Left lung (tissue), 10 donors: ENCODE data around the gene ZBTB20. TPM values are rescaled to one million over a fixed set of nuclear protein-coding genes. Genes with fewer than 3 reads are reported as not detected.
A peak's percentile ranks its signal among the peaks of the same experiment; 100 is the strongest.

ENCODE experiments used
- ATAC-seq: fragments of 200-7000 bp; cut with Tn5 transposase; one replicate; pipeline ENCODE4 v1.9.1; 2020; ENCODE audit warnings: moderate library complexity
- DNase-seq, 4 donors: peaks; one replicate each; pipeline ENCODE4 v3.0.0-alpha.2; 2013 to 2020
- H3K27ac ChIP-seq, 2 donors: fragments of 200-600 bp; sonication (generic) in 1 of 2; one replicate each; pipeline versions ENCODE4 v1.5.0 to v1.8.0; 2020 to 2021
- H3K27me3 ChIP-seq, 2 donors: fragments of 200-600 bp; sonication (generic) in 1 of 2; one replicate each; pipeline versions ENCODE4 v1.5.0 to v1.8.0; 2020 to 2021
- H3K36me3 ChIP-seq, 2 donors: fragments of 200-600 bp; sonication (generic) in 1 of 2; one replicate each; pipeline versions ENCODE4 v1.5.0 to v1.8.0; 2020 to 2021
- H3K4me1 ChIP-seq, 2 donors: fragments of 200-600 bp; one replicate each; pipeline ENCODE4 v1.8.0; 2021
- H3K4me3 ChIP-seq, 2 donors: fragments of 200-600 bp; sonication (generic) in 1 of 2; one replicate each; pipeline versions ENCODE4 v1.5.0 to v1.8.0; 2020 to 2021; ENCODE audit warnings: mild to moderate bottlenecking in 1 of 2
- H3K9me3 ChIP-seq, 2 donors: fragments of 200-600 bp; sonication (generic) in 1 of 2; one replicate each; pipeline versions ENCODE4 v1.5.0 to v1.8.0; 2020 to 2021
- intact Hi-C, 2 donors: fragments of 100-400 bp; cut with DNase I; formaldehyde crosslinking; loops; one replicate each; pipeline versions ENCODE4 v1.11.2 to v1.14.2; 2022
- polyA plus RNA-seq, 6 donors: library from polyadenylated mRNA; unstranded; fragments of 120-200 nt; gene quantifications; one replicate each; pipeline ENCODE4 v1.2.1, GENCODE V29; 2013; ENCODE audit not compliant: insufficient read length in 6 of 6
- total RNA-seq, 2 donors: library from RNA; stranded (reverse); fragmentation: NEBNext Ultra II Directional; extraction: Animal tissue kit (Norgen Biotek cat#: 25700); gene quantifications; one replicate each; pipeline ENCODE4 v1.2.1, GENCODE V29; 2021
- TF ChIP-seq, protein P1 (sequence below), 2 donors: fragments of 200-600 bp; sonication (generic) in 1 of 2; IDR thresholded peaks; one replicate each; pipeline versions ENCODE4 v1.5.0 to v1.8.0; 2021; ENCODE audit warnings: antibody characterized with exemption in 2 of 2
- donor health status: DM: no; HTN: yes; CAD: no.
- donor health status: DM: no; HTN: no; CAD: no.

The ZBTB20 gene
- total and polyA plus RNA-seq, 8 donors = 1.1 to 63.5 (median 6.0) TPM

- DNase-seq = no peak
- H3K27ac ChIP-seq = no peak overlapping the region
- H3K9me3 ChIP-seq = no peaks in the 10 kb centered on the region
- ATAC-seq = no peak
- no peak overlapping the region for H3K4me3 ChIP-seq
- H3K4me1 ChIP-seq = no peaks in the 10 kb centered on the region
- TF ChIP-seq, protein P1, sequence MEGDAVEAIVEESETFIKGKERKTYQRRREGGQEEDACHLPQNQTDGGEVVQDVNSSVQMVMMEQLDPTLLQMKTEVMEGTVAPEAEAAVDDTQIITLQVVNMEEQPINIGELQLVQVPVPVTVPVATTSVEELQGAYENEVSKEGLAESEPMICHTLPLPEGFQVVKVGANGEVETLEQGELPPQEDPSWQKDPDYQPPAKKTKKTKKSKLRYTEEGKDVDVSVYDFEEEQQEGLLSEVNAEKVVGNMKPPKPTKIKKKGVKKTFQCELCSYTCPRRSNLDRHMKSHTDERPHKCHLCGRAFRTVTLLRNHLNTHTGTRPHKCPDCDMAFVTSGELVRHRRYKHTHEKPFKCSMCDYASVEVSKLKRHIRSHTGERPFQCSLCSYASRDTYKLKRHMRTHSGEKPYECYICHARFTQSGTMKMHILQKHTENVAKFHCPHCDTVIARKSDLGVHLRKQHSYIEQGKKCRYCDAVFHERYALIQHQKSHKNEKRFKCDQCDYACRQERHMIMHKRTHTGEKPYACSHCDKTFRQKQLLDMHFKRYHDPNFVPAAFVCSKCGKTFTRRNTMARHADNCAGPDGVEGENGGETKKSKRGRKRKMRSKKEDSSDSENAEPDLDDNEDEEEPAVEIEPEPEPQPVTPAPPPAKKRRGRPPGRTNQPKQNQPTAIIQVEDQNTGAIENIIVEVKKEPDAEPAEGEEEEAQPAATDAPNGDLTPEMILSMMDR (IDR thresholded peaks at IDR 0.05) = no peak
- intact Hi-C loops = no loop called here
- H3K36me3 ChIP-seq = no peaks in the 10 kb centered on the region
- H3K27me3 ChIP-seq = no peaks in the 10 kb centered on the region
Measured at GRCh38 chr3:115038817-115039216, 108.3 kb downstream of the ZBTB20 start.

GRCh38 chr3:115022835-115023398 lies 124.2 kb downstream of the ZBTB20 start:
- Histone ChIP-seq H3K36me3 (no peaks in the 10 kb centered on the region), H3K4me3 (no peak overlapping the region), H3K27me3 (no peaks in the 10 kb centered on the region), H3K4me1 (peaks cover 5 to 7% of the 10 kb centered on the region in 2 donors), H3K9me3 (no peaks in the 10 kb centered on the region), H3K27ac (no peak overlapping the region)
- TF ChIP-seq, protein P1 (IDR thresholded peaks at IDR 0.05) = no peak
- DNase-seq (no peak), ATAC-seq (peak; percentile 57)
- intact Hi-C loops = no loop called here

GRCh38 chr3:115022199-115022598 lies 124.9 kb downstream of the ZBTB20 start:
- TF ChIP-seq, protein P1 (IDR thresholded peaks at IDR 0.05) = no peak
- ATAC-seq (peak; percentile 35), DNase-seq (peak in 2 of 4 donors; percentile 28 to 50)
- Histone ChIP-seq H3K9me3 (peaks cover 0 to under 1% of the 10 kb centered on the region in 2 donors), H3K4me1 (peaks cover 5 to 7% of the 10 kb centered on the region in 2 donors), H3K4me3 (no peak overlapping the region), H3K27ac (no peak overlapping the region), H3K36me3 (no peaks in the 10 kb centered on the region), H3K27me3 (no peaks in the 10 kb centered on the region)
- intact Hi-C loops = no loop called here

GRCh38 chr3:115021061-115021460 lies 126.0 kb downstream of the ZBTB20 start:
- ATAC-seq = no peak
- H3K27me3 ChIP-seq = no peaks in the 10 kb centered on the region
- H3K36me3 ChIP-seq = no peaks in the 10 kb centered on the region
- intact Hi-C loops = no loop called here
- H3K4me3 ChIP-seq = no peak overlapping the region
- peaks cover 5 to 7% of the 10 kb centered on the region in 2 donors for H3K4me1 ChIP-seq
- no peak for DNase-seq
- peaks cover 0 to 5% of the 10 kb centered on the region in 2 donors for H3K9me3 ChIP-seq
- H3K27ac ChIP-seq = no peak overlapping the region
- TF ChIP-seq, protein P1 (IDR thresholded peaks at IDR 0.05) = no peak

GRCh38 chr3:115019900-115020299 lies 127.2 kb downstream of the ZBTB20 start:
- H3K27me3 ChIP-seq = no peaks in the 10 kb centered on the region
- intact Hi-C loops = no loop called here
- peak in 1 of 4 donors; percentile 16 for DNase-seq
- no peaks in the 10 kb centered on the region for H3K36me3 ChIP-seq
- no peak overlapping the region for H3K27ac ChIP-seq
- H3K4me3 ChIP-seq = no peak overlapping the region
- H3K9me3 ChIP-seq = peaks cover 0 to 11% of the 10 kb centered on the region in 2 donors
- peaks cover 5 to 7% of the 10 kb centered on the region in 2 donors for H3K4me1 ChIP-seq
- TF ChIP-seq, protein P1 (IDR thresholded peaks at IDR 0.05) = no peak
- peak; percentile 91 for ATAC-seq
